Smooth muscle cell (in vitro differentiated cells): ENCODE results near the gene KRT9. TPM values are rescaled to one million over a fixed set of nuclear protein-coding genes. Genes with fewer than 3 reads are reported as not detected.
A peak's percentile ranks its signal among the peaks of the same experiment; 100 is the strongest.
"Not testable (repeated sequence)": the region's sequence is repeated elsewhere in the genome, so short reads cannot be mapped to it uniquely, and the experiment has no call there.

Source experiments
- DNase-seq: peaks from one replicate; lab custom pipeline; 2025; ENCODE audit not compliant: unreplicated experiment; lab: John Stamatoyannopoulos, UW
- H2AFZ ChIP-seq: fragments of 200-600 bp; sonication (generic); 2 replicates; pipeline ENCODE4 v1.6.0; 2016; ENCODE audit warnings: antibody characterized with exemption, low read depth, mild to moderate bottlenecking
- H3F3A ChIP-seq: fragments of 200-600 bp; sonication (generic); 2 replicates; pipeline ENCODE4 v1.6.0; 2017; ENCODE audit warnings: antibody characterized with exemption, low read depth
- H3K27ac ChIP-seq: fragments of 200-600 bp; sonication (generic); 2 replicates; pipeline ENCODE4 v1.5.1; 2016; ENCODE audit warnings: low read depth, mild to moderate bottlenecking
- H3K27me3 ChIP-seq: fragments of 200-600 bp; sonication (generic); 2 replicates; pipeline ENCODE4 v1.6.1; 2016; ENCODE audit warnings: low read depth, mild to moderate bottlenecking
- H3K36me3 ChIP-seq: fragments of 200-600 bp; sonication (generic); 2 replicates; pipeline ENCODE4 v1.5.1; 2016; ENCODE audit warnings: low read depth
- H3K4me1 ChIP-seq: fragments of 200-600 bp; sonication (generic); 2 replicates; pipeline ENCODE4 v1.5.1; 2016; ENCODE audit warnings: low read depth
- H3K4me2 ChIP-seq: fragments of 200-600 bp; sonication (generic); 2 replicates; pipeline ENCODE4 v1.6.0; 2016; ENCODE audit warnings: mild to moderate bottlenecking
- H3K4me3 ChIP-seq: fragments of 200-600 bp; sonication (generic); 2 replicates; pipeline ENCODE4 v1.5.1; 2016; ENCODE audit warnings: mild to moderate bottlenecking
- H3K79me2 ChIP-seq: fragments of 200-600 bp; sonication (generic); 2 replicates; pipeline ENCODE4 v1.6.0; 2016; ENCODE audit warnings: low read depth, mild to moderate bottlenecking
- H3K9ac ChIP-seq: fragments of 200-600 bp; sonication (generic); 2 replicates; pipeline ENCODE4 v1.6.0; 2016; ENCODE audit warnings: low read depth
- H3K9me3 ChIP-seq: fragments of 200-600 bp; sonication (generic); replicated peaks from 2 replicates; pipeline ENCODE4 v1.5.1; 2016; ENCODE audit warnings: low read depth
- H4K20me1 ChIP-seq: fragments of 200-600 bp; sonication (generic); 2 replicates; pipeline ENCODE4 v1.6.0; 2016; ENCODE audit warnings: low read depth
- CTCF ChIP-seq: fragments of 200-600 bp; sonication (generic); IDR thresholded peaks from 2 replicates; pipeline ENCODE4 v1.5.1; 2017; ENCODE audit warnings: borderline replicate concordance, mild to moderate bottlenecking, antibody characterized with exemption; ENCODE audit not compliant: insufficient read depth, poor library complexity, severe bottlenecking
- WGBS: methylation state at CpG from one replicate; pipeline ENCODE4 v1.1.7; 2016; ENCODE audit warnings: low lambda C conversion rate; 5-methylcytosine and 5-hydroxymethylcytosine counted together
- polyA plus RNA-seq: library from polyadenylated mRNA; unstranded; fragments of >200 nt; fragmentation: Nextera tagmentation; extraction: Ambion mirVana; gene quantifications from 2 replicates; pipeline ENCODE4 v1.2.1, GENCODE V29; 2016
- total RNA-seq: library from RNA; depleted of rRNA; stranded (reverse); fragments of >200 nt; gene quantifications from 2 replicates; pipeline ENCODE4 v1.2.3, GENCODE V29; 2014

Gene KRT9
- total and polyA plus RNA-seq, 2 experiments from 2014 or later, result 0.22 TPM; not detected in 1

DNA sequence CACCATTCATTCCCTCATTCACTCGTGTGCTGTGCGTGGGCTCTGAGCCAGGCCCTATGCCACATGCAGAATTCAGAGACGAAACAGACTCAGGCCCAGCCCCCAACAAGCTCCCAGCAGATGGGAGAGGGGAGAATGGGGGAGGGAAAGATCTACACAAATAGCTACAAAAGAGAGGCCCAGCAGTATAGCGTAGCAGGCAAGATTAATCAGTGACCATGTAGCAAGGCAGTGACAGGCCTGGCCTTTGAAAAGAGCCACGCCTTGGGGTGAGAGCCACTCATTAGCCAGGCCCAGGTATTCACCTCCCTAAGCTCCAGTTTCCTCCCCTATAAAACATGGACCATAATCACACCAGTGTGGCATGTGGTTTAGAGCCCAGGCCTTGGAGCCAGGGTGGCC lies 27.4 kb downstream of the KRT9 start:
- Histone ChIP-seq H3K27me3 (no peaks in the 10 kb centered on the region), H3K9me3 (no peaks in the 10 kb centered on the region), H3K36me3 (no peaks in the 10 kb centered on the region), H3F3A (peaks cover 22% of the 10 kb centered on the region), H3K27ac (peak overlapping the region; percentile 34), H4K20me1 (no peaks in the 10 kb centered on the region), H3K4me1 (peaks cover 20% of the 10 kb centered on the region), H3K9ac (no peak overlapping the region), H3K4me2 (peak overlapping the region; percentile 59), H2AFZ (peak overlapping the region; percentile 66), H3K79me2 (no peaks in the 10 kb centered on the region), H3K4me3 (no peak overlapping the region)
- no peak for DNase-seq
- WGBS, result 11% methylated on average over 5 of the region's 5 CpGs
- no peak for TF ChIP-seq CTCF

- not testable (repeated sequence) for H3K79me2 ChIP-seq, H3K4me3 ChIP-seq, H3K27me3 ChIP-seq, DNase-seq, H3K36me3 ChIP-seq, H3K27ac ChIP-seq, H3K9me3 ChIP-seq, H2AFZ ChIP-seq, H3K4me2 ChIP-seq, H3K9ac ChIP-seq, H4K20me1 ChIP-seq
- WGBS, result 84% methylated on average over 10 of the region's 10 CpGs
- Histone ChIP-seq H3K4me1 (peaks cover 28% of the 10 kb centered on the region), H3F3A (peaks cover 10% of the 10 kb centered on the region)
Measured at GRCh38 chr17:41542786-41543185, 29.1 kb downstream of the KRT9 start.

DNA sequence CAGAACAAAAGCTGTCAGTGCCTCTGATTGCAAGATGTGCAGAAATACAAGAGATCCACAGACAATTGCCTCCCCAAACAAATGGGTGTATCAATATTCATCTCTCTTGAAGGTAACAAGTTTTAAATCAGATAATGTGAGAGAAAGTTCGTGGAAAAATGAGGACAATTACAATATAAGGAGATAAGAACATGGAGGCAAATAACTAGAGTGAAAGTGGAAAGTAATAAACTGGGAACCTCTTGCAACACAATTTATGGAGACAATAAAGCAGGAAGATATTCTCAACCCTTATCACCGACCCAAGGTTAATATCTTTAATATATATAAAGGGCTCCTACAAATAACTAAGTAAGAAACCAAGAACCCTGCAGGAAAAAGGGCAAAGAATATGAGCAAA lies 29.5 kb downstream of the KRT9 start:
- H3K9me3 ChIP-seq, result no peaks in the 10 kb centered on the region
- H3K4me1 ChIP-seq, result peaks cover 28% of the 10 kb centered on the region
- no peak for TF ChIP-seq CTCF
- H3K79me2 ChIP-seq, result no peaks in the 10 kb centered on the region
- no peak overlapping the region for H3K4me2 ChIP-seq
- no peaks in the 10 kb centered on the region for H3K36me3 ChIP-seq
- H3K4me3 ChIP-seq, result no peak overlapping the region
- H2AFZ ChIP-seq, result no peak overlapping the region
- no peak overlapping the region for H3K9ac ChIP-seq
- H4K20me1 ChIP-seq, result no peaks in the 10 kb centered on the region
- DNase-seq, result no peak
- H3F3A ChIP-seq, result peaks cover 7% of the 10 kb centered on the region
- H3K27me3 ChIP-seq, result no peaks in the 10 kb centered on the region
- WGBS, result 81% methylated on average over 2 of the region's 2 CpGs
- no peak overlapping the region for H3K27ac ChIP-seq

DNA sequence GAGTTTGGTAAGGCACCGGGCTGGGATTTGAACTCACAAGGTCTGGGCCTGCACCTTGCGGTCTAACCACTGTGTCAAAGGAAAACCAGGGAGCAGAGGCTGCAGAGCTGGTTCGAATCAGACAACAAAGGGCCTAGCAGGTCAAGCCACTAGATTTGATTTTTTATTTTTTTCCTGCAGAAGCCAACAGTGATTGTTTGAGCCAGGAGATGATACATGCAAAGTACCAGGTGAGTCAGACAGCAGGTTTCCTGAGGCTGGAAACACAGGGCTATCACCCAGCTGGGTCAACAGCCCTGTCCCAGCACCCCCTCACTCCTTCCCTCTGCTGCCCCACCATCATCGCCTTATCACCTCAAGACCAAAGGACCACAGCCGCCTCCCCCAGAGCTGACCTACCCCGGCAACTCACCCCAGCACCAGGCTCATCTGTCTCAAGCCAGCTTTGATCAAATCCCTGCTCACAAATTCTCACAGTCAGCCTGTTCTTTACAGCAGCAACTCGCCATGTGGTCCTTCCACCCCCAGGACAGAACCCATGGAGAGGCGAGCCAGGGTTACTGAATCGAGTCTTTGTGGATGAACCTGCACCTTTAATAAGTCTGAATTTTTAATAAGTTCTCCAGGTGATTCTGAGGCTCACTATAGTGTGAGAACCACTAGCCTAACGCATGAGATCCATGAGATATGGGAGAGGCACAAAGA lies 30.8 kb downstream of the KRT9 start:
- no peak for DNase-seq

More for the DNA sequence above, 30.8 kb downstream of the KRT9 start:
- H3K79me2 ChIP-seq, result no peaks in the 10 kb centered on the region
- H3K4me1 ChIP-seq, result peaks cover 28% of the 10 kb centered on the region
- peaks cover 12% of the 10 kb centered on the region for H3F3A ChIP-seq
- no peak for TF ChIP-seq CTCF
- H3K9me3 ChIP-seq, result no peaks in the 10 kb centered on the region
- H3K36me3 ChIP-seq, result no peaks in the 10 kb centered on the region
- no peak overlapping the region for H3K9ac ChIP-seq
- WGBS, result 82% methylated on average over 10 of the region's 10 CpGs
- no peak overlapping the region for H3K4me2 ChIP-seq
- no peak overlapping the region for H2AFZ ChIP-seq
- H3K27ac ChIP-seq, result no peak overlapping the region
- H3K27me3 ChIP-seq, result no peaks in the 10 kb centered on the region
- H4K20me1 ChIP-seq, result no peaks in the 10 kb centered on the region
- H3K4me3 ChIP-seq, result no peak overlapping the region
